GM18498 (cell line): Measurements from ENCODE around the gene HS6ST3.
A peak's percentile ranks its signal among the peaks of the same experiment; 100 is the strongest.

Source experiments
- ATAC-seq: cut with Tn5 transposase; IDR thresholded peaks from one replicate; pipeline ENCODE4 v1.9.1; 2021; ENCODE audit warnings: mild to moderate bottlenecking, moderate library complexity; ENCODE audit not compliant: unreplicated experiment

Gene HS6ST3

DNA sequence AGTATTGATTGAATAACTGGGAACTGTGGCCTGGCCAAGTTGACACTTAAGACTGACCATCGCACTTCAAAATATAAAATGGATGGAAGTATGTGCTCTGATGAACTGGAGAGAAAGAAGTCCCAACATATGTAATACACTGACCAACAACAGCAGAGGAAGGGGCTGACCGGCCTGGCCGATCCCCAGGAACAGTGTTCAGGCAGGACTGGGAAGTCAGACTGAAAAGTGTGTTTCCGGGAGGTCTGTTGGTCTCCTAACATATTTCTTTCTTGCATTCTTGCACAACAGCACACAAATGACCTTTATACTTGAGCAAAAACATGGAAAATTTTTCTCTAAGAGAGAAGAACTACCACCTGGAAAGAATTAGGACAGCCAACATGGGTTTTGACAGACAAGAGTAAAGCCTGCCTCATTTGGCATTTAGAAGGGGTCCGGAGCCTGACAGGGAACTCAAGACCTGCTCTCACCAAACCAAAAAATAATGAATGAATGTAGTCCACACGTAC, 606.5 kb downstream of the HS6ST3 start:
- ATAC-seq: no peak

DNA sequence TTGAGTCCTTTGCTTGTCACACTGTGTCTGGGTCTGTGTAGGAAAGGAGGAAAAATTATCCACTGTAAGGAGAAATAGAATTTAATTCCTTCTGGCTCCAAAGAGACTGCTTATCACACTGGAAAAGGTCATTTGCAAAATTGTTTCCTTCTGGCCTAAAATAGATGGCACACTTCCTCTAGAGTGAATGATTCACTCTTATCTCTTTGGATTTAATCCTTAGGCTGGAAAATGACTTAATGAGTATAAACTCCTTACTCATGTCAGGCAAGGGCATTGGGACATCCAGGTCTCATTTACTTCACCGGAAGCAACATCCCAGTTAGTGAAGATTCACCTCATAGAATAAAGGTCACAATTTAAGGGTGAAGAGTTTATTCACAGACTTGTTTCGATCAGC, 610.8 kb downstream of the HS6ST3 start:
- no peak for ATAC-seq

DNA sequence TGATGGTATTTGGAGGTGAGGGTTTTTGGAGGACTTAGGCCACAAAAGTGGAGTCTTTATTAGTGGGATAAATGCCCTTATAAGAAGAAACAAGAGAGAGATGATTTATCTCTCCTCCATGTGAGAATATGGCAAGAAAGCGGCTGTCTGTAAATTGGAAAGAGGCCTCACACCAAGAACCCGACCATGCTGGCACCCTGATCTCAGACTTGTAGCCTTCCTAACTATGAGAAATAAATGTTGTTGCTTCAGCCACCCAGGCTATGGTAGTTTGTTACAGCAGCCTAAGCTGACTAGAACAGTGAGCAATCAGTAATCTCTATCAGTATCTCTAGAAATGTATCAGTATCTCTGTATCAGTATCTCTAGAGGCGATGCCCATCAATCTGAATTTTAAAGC, 617.2 kb downstream of the HS6ST3 start:
- ATAC-seq: no peak

DNA sequence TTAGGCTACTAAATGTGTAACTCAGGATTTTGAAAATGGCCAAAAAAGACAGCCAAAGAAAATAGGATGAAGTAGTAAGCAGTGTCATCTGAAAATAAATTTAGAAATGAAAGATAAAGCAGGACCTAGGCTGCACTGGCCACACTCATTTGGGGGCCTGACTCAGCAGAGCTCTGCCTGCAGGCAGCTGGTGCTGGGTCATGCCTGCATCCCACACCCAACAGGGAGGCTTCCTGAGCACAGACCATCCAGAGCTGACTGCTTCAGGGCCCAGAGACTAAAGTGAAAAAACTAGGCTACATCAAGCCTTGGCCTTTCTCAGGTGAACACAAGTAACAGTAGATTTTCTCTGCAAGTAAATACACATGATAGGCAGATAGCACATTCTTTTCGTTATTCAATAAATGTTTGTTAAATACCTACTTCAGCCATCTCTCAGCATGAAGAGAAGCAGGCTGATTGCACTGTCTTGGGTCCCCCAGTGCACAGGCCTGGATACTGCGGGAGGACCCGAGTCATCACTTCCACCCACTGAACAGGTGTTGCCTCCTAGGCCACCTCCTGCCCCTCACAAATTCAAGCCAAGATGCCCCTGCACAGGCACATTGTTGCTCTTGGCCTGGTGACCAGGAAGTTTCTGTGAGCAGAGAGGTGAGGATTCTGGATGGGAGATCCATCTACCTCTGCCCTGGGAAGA, 620.4 kb downstream of the HS6ST3 start:
- no peak for ATAC-seq

DNA sequence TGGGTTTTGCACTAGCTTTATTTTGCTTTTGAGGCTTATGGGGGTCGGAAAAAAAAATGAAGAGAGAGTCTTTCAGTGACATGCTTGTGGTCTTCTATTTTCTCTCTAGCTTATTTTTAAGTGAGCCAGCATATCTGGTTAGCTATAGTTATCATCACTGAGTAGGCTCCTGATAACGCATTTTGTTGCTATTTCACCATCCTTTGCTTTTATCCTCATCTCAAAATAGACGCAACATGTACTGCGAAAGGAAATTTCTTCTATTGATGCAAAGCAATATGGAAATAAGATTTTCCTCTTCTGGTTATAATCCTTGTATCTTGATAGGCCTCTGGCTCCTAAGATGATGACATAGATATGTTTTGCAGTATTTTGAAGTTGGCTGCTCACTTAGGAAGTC, 630.5 kb downstream of the HS6ST3 start:
- ATAC-seq: no peak

DNA sequence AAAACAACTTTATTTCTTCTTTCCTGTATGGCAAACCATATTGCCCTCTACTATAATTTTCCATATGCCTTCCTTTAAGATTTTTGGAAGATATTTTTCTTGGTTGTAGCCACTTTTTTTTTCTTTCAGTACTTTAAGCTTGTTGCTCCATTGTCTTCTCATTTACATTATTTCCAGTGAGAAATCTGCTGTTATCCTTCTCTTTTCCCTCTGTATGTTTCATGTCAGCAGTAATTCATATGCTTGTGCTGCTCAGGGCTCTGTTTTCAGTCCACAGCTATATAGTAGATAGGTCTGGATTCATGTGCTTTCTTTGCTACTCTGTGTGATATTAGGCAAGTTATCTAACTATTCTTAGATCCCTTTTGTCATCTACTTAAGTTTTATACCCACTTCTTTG, 636.7 kb downstream of the HS6ST3 start:
- no peak for ATAC-seq

DNA sequence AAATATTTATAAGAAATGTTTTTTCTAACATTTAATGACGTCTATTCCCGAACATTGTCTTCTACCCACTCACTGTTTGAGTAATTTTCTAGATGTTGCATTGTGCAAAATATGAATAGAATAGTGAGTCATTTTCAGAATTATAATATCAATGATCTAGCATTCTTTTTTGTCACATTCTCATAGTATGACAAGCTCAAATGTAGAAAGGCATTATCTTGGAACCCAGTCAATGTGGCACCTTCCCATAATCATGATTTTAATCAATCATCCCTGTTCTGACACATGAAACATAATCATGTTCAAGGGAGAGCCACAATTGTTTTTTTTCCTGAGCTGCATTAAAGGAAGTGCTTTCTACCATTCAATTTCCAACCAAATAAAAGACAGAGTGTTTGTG, 638.6 kb downstream of the HS6ST3 start:
- ATAC-seq: no peak

DNA sequence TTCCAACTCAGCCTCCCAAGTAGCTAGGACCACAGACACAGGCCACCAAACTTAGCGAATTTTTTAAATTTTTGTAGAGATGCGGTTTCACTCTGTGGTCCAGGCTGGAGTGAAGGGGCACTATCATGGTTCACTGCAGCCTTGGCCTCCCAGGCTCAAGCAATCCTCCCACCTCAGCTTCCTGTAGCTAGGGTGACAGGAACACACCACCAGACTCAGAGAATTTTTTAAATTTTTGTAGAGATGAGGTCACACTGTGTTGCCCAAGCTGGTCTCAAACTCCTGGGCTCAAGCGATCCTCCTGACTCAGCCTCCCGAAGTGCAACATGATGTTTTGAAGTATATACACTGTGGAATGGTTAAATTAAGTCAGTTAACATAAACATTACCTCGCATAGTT, 640.8 kb downstream of the HS6ST3 start:
- no peak for ATAC-seq

DNA sequence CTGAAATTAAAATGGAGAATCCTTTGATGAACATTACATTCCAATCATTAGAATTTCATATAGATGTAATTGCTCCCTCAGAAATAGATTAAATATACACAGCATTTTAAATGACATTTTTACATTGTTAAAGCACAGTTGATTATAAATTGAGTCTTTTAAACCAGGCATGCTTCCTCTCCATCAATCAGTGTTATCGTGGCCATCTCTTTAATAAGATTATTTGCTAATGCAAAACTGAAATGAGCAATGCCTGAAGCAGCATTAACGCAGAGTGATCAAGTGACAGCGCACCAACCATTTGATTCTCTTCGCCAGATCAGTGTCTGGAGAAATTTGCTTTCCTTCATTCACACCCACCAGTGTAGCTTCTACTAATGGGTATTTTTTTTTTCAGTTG, 644.6 kb downstream of the HS6ST3 start:
- no peak for ATAC-seq

DNA sequence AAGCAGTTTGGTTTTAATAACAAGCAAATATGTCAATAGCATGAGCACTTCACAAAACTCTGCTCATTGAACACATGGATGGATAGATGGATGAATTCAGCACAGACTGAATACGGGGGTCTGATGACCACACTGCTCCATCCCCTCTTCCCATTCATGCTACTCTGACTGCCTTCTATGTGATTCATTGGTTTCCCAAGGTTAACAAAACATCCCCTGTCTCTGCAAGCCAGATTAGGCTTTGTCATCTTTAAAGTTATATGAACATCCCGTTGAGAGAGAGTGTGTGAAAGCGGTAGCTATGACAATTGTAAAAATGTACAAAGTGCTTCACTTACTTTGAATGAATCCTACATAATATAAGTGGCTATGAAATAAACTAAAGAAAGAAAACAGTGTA, 651.9 kb downstream of the HS6ST3 start:
- no peak for ATAC-seq

DNA sequence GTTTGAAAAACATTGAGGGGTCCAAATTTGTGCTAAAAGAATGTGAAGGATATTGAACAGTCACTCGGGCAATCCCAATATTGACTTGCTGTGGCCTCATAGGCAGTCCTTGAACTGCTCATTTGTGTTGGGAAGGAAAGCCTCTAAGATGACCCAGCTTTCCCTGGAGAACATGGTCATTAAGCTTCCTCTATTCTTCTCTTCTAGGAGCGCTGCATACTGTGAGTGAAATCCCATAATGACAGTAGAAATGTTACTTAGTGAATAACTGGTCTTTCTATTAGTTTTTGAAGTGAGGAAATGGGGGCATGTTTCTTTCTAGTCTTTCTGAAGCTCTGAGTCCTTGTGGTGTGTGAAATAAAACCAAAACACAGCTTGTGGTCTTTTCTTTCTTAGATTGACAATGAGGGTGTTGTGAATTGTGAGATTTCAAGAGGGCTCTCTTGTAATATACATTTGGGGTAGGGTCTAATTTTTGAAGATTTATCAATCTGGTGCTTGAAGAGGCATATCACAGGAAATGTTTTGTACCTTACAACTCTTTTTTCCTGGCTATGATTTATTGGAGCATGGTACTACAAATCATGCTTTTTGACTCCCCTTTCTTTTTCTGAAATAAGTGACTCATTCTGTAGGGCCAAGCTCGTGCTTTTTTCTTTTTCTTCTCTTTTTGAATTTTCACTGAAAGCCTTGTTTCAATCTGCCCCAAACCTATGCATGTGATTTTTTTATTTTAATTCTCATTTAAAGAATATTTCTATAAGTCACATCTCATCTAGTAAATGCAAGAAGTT, 653.6 kb downstream of the HS6ST3 start:
- no peak for ATAC-seq

DNA sequence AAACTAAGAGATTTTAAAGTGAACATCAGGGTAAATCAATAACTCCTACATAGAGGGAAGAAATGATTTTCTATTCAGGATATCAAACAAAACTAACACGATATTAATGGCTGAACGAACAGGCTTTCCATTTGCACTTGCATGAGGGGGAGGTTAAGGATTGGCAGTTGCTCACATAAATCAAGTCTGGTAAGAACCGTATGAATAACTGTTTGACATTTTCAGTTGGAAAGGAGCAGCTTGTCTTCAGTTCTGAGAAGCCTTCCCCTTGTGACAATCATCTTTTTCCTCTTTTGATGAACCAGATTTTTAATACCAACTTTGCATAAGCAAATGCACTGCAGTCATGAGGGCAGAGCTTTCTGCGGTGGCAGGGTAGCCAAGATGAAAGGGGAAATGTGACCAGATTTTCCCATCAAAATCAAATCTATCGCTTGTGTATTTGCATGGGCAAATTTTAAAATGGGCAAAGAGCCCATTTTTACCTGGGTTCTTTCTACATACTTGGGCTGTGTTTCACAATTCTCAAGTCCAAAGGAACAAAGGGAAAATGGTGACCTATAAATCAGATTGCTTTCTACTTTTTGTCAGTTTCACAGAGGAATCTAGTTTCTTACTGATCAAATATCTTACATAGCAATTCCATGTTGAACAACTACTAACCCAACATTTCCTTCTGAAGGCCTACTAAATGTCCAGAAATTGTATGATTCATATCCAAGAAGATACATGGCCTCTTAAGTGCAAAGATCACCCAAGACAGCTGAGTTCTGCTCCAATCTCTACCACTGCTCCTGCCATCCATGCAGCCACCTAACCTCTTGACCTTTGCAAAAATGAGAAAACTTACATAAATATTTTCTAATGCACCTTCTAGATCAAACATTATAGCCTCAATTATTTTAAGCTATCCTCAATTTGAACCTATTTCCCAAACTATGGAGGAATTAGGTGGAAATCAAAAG, 654.7 kb downstream of the HS6ST3 start:
- no peak for ATAC-seq

DNA sequence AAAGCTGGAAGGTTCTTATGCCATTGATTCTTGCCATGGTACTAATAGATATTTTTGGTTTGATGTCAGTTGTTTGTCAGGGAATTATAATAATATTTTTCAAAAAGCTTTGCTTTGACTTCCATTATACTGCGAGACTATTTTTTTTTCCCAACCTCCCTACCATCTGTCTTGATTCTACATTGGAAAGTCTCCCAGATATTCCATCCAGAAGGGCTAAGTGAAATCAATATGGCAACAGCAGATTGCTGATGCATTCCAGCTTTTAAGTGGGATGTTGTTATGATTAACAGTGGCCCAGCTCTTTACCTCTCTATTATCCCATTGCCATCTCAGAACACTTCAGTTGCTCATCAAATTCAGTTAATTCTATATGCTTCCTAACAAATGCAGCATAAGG, 657.0 kb downstream of the HS6ST3 start:
- ATAC-seq: no peak

DNA sequence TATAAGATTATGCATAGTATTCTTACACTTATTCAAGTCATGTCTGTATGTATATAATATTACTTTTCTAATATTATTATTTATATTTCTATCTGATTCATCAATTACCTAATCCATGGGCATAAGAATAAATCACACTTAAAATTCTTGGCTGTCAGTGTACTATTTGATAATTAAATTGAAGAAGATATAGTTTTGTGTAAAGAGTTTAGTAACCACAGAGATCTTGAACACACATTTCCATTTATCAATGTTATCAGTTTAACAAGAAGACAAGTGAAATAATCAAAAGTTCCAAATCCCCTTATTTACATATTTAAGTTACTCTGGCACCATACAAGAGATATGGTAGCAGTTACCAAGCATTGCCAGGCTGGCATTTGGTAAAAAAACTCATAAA, 659.9 kb downstream of the HS6ST3 start:
- no peak for ATAC-seq

DNA sequence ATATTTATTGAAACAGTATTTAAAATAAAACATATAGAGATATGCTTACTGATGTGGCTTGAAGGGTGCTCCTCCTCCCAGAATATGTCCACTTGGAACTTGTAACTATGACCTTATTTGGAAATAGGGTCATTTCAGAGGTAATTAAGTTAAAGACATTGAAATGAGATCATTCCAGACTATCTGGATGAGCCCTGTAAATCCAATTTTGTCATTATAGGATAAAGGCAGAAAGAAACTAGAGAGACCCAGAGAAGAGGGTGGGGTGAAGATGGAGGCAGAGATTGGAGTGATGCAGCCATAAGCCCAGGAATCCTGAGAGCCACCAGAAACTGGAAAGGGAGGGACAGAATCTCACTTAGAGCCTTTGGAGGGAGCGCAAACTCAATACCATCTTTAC, 661.2 kb downstream of the HS6ST3 start:
- no peak for ATAC-seq

DNA sequence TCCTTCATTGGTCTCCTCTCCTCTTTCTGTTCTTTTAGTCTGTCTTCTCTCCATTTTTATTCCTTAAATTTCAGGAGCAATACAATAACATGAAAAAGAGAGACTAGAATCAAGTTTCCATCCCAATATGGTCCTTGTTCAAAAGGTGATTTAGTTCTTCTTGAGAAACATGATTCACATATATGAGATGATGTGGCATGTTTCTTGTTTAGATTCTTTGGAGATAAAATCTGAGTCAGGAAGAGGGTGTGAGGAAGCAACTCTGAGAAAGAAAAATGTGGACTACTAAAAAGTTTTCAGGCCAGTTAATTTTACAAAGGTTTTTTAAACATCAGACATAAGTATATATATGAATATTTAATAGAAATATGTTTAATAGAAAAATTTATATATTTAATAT, 673.0 kb downstream of the HS6ST3 start:
- ATAC-seq: no peak

DNA sequence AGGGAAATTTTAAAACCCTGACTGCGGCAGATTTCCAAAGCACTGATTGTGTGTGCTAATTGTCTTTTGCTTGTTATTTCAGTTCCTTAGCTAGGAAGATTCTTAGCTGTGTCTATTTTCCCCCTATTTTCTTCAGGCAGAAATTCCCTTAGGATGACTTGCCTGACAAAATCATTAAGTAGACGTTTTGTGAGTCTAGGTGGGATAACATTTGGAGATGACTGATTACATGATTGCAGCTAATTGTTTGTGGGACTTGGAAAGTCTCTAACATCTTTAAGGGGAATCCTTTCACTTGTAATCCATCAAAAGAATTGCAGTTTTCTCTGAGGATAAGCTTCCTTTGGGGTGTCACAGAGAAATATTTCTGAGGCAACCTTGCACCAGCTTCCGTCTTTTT, 676.4 kb downstream of the HS6ST3 start:
- no peak for ATAC-seq

DNA sequence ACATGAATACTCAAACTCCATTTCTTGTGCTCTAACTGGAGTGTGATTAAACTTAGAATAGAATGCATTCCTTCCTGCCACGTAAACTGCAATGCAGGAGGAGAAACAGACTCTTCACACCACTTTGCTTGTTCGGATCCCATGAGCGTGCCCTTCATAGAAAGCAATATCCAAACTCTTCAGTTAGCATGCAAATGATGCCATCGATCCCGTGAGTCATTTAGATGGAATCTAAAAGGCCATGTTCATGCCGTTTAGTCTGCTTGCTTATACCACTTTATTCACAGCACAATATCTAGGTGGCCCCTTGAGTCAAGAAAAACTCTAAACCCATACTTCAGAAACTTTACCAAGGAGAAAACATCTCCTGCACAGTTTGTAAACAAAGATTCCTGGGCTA, 678.6 kb downstream of the HS6ST3 start:
- no peak for ATAC-seq

DNA sequence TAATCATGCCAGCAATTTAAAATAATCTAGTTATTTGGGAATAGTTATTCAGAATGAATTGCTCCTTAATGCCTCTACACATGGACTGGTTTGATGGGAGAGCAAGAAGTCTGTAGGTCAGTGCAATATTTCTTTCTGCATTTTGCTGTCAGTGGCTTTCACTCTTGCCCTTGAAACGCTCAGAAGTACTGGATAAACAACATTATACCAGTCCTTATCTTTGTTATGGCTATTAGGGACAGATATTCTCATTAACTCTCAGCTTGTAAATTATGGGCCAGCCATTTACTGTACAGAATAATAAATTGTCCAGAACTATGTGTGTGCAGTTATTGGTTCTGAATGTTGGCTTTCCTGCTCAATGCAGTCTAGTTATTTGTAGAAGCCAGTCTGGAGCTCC, 680.0 kb downstream of the HS6ST3 start:
- ATAC-seq: no peak

DNA sequence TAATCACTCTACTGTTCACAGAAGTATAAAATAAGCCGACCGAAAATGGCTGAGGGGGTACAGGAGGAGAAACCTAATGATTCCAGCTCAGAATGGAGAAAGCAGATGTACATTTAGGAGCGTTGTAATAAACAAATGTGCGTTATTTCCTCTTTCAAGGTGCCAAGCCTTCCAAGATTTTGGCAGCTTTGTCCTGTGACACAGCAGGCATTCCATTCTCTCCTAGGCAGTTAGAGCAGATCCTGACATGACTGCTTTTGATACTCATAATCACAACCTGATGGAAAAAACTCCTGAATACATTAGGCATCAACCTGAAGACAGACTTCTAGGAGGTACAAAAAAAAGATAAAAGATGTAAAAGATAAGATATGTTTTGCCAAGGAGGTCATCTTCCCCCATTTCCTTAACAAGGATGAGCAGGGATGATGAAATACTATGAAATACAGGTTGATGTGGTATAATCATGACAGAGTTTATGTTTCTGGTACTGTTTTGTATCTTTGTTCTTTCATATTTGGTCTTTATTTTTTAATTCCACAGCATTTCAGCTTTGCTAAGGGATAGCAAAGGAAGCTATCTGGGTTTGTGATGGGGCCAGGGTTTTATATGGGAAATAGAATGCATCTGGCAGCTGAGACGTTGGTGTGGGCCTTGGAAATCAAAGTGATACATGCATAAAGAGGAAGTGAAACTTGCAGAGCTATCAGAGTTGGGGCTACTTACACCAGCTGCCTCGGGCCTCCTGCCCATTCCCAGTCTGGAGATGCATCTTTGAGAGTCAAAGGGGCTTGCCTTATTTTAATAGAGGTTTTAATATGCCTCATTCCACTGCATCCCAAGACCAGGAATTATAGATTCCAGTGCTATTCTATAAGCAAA, 681.8 kb downstream of the HS6ST3 start:
- ATAC-seq: peak; percentile 85
